Heart left ventricle (tissue), 16 donors: ENCODE data around the gene KLF15. TPM values are rescaled to one million over a fixed set of nuclear protein-coding genes. Genes with fewer than 3 reads are reported as not detected.
A peak's percentile ranks its signal among the peaks of the same experiment; 100 is the strongest.

Experiments
- ATAC-seq, 4 donors: fragments of 200-7000 bp; cut with Tn5 transposase; one replicate each; pipeline ENCODE4 v1.9.1; 2020 to 2022; ENCODE audit warnings: moderate library complexity in 4 of 4, mild to moderate bottlenecking in 3 of 4, moderate number of reproducible peaks in 1 of 4
- DNase-seq, 5 donors: peaks; one replicate each; pipeline ENCODE4 v3.0.0-alpha.2; 2020
- H3K27ac ChIP-seq, 12 donors: fragments of 200-600 bp; sonication (generic) in 4 of 12; one replicate each; pipeline versions ENCODE4 v1.5.0 to v1.8.0; 2016 to 2022; ENCODE audit warnings: mild to moderate bottlenecking in 2 of 12
- H3K27me3 ChIP-seq, 9 donors: fragments of 200-600 bp; sonication (generic) in 2 of 9; one replicate each; pipeline versions ENCODE4 v1.5.1 to v1.8.0; 2016 to 2022; ENCODE audit warnings: mild to moderate bottlenecking in 3 of 9
- H3K36me3 ChIP-seq, 9 donors: fragments of 200-600 bp; sonication (generic) in 2 of 9; one replicate each; pipeline versions ENCODE4 v1.5.0 to v1.8.0; 2018 to 2022; ENCODE audit warnings: mild to moderate bottlenecking in 2 of 9
- H3K4me1 ChIP-seq, 12 donors: fragments of 200-600 bp; sonication (generic) in 4 of 12; one replicate each; pipeline versions ENCODE4 v1.5.0 to v1.8.0; 2016 to 2022; ENCODE audit warnings: mild to moderate bottlenecking in 3 of 12
- H3K4me3 ChIP-seq, 12 donors: fragments of 200-600 bp; sonication (generic) in 4 of 12; one replicate each; pipeline versions ENCODE4 v1.5.0 to v1.8.0; 2017 to 2022; ENCODE audit warnings: mild to moderate bottlenecking in 9 of 12, moderate library complexity in 4 of 12
- H3K9me3 ChIP-seq, 12 donors: fragments of 200-600 bp; sonication (generic) in 4 of 12; one replicate each; pipeline versions ENCODE4 v1.5.0 to v1.8.0; 2016 to 2022; ENCODE audit warnings: mild to moderate bottlenecking in 1 of 12
- POLR2A ChIP-seq, 2 donors: fragments of 450-650 bp; IDR thresholded peaks; one replicate each; pipeline ENCODE4 v1.6.1; 2017; ENCODE audit warnings: antibody characterized with exemption in 2 of 2, mild to moderate bottlenecking in 2 of 2, moderate library complexity in 2 of 2
- WGBS, 4 donors: extraction: QIAGEN DNeasy Blood & Tissue Kit in 2 of 4; methylation state at CpG; one replicate each; pipeline versions ENCODE4 v1.1.5 to v1.1.7; 2013 to 2018; 5-methylcytosine and 5-hydroxymethylcytosine counted together
- intact Hi-C, 10 donors: fragments of 100-400 bp; cut with DNase I; formaldehyde crosslinking; loops; one replicate each; pipeline versions ENCODE4 v1.11.1 to v1.14.2; 2022
- polyA plus RNA-seq, 2 donors: library from polyadenylated mRNA; stranded (reverse); fragments of 200-250 nt; gene quantifications; one replicate each; pipeline ENCODE4 v1.2.3, GENCODE V29; 2013
- total RNA-seq, 9 donors: library from RNA; depleted of rRNA in 2 of 9; stranded (reverse); fragments of >200 nt in 2 of 9; fragmentation: NEBNext Ultra II Directional in 3 of 9; extraction: Animal tissue kit (Norgen Biotek cat#: 25700) in 3 of 9; gene quantifications; one replicate each; pipeline versions ENCODE4 v1.1.0 to v1.2.4, GENCODE V29; 2016 to 2023
- TF ChIP-seq, protein P1 (sequence below), 12 donors: fragments of 200-600 bp; sonication (generic) in 4 of 12; IDR thresholded peaks; one replicate each; pipeline versions ENCODE4 v1.5.0 to v1.8.0; 2018 to 2022; ENCODE audit warnings: antibody characterized with exemption in 12 of 12, mild to moderate bottlenecking in 5 of 12
- donor health status: ischemic (EF 13 %, LVEDD 7.1; RV severe dilation, severe dysfunction).
- donor health status: healthy with polysubstance abuse.
- donor health status: DM: no; HTN: yes; CAD: no.
- donor health status: DM: no; HTN: no; CAD: no.
- donor health status: ischemic (EF 25% LVEDD 6.9; RV normal size, moderate dysfunction).
- donor health status: ischemic (EF 25% LVEDD 5.7; RV mildly dilated, moderate dysfunction).
- donor health status: healthy.
- donor health status: DM: yes; HTN: yes; CAD: no.
- donor health status: ischemic (EF 35%, LVEDD 5.7; RV mildly dilated, moderate dysfunction).
- donor health status: nonischemic (EF 11% LVEDD 7.7; RV severe dilation, severe dysfunction).
- donor health status: DM: yes; HTN: yes; CAD: no.
- donor health status: PGD.
- donor health status: ischemic (EF 29% LVEDD 5.4; RV normal size, mild dysfunction).
- donor health status: nonischemic (EF 23%, LVEDD 6.1; RV moderate dilation, normal function).

The KLF15 gene
- total and polyA plus RNA-seq, 11 donors: 10.5 to 85.8 (median 35.9) TPM

DNA sequence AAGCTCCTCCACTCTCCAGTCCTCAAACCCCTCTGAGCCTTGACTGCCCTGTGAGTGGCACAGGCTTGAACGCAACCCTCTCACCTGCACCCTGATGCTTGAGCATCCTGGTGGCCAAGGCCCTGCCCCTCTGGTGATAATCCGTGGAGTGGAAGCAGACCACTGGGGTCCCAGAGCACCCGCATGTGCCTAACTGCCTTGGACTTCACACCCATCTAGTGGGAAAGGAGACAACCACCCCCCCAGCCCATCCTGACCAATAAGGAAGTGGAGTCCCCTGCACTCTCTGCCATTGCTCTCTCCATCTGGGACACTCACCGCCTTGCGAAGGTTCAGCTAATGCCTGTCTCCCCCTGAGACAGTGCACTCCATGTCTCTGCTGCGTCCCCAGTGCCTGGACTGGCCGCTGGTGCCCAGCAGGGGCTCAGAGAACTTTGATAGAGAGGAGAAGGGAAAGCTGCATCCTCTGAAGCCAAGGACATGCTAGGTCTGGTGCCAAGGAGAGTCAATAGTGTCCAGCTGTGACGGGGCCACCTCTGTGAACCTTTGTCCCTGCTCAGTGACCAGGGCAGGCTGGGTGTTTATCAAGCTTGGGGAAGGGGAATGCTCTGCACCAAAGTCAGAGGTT lies 3.4 kb downstream of the KLF15 start:
- H3K4me3 ChIP-seq: peak overlapping the region in 2 of 12 donors; percentile 63 to 95
- DNase-seq (peak in 1 of 5 donors; percentile 48), ATAC-seq (no peak)
- intact Hi-C loops: loop anchor here in 1 of 10 donors (5.0 to 10.0 kb wide), 2 partner anchors 52 to 121 kb away; partner anchors contain the start of gene ZXDC
- peak overlapping the region in 9 of 12 donors; percentile 73 to 100 (median 92) for H3K27ac ChIP-seq
- peaks cover 0 to 20% (median 5%) of the 10 kb centered on the region in 9 donors for H3K36me3 ChIP-seq
- peaks cover 0 to 86% (median 42%) of the 10 kb centered on the region in 12 donors for H3K4me1 ChIP-seq
- 75 to 81% (median 78%) methylated on average over 8 of the region's 8 CpGs for WGBS, 4 donors
- peaks cover 0 to 2% (median 0%) of the 10 kb centered on the region in 12 donors for H3K9me3 ChIP-seq
- peaks cover 0 to 21% (median 0%) of the 10 kb centered on the region in 9 donors for H3K27me3 ChIP-seq
- no peak for TF ChIP-seq POLR2A (IDR thresholded peaks at IDR 0.05)
- TF ChIP-seq, protein P1, sequence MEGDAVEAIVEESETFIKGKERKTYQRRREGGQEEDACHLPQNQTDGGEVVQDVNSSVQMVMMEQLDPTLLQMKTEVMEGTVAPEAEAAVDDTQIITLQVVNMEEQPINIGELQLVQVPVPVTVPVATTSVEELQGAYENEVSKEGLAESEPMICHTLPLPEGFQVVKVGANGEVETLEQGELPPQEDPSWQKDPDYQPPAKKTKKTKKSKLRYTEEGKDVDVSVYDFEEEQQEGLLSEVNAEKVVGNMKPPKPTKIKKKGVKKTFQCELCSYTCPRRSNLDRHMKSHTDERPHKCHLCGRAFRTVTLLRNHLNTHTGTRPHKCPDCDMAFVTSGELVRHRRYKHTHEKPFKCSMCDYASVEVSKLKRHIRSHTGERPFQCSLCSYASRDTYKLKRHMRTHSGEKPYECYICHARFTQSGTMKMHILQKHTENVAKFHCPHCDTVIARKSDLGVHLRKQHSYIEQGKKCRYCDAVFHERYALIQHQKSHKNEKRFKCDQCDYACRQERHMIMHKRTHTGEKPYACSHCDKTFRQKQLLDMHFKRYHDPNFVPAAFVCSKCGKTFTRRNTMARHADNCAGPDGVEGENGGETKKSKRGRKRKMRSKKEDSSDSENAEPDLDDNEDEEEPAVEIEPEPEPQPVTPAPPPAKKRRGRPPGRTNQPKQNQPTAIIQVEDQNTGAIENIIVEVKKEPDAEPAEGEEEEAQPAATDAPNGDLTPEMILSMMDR (IDR thresholded peaks at IDR 0.05): no peak

- WGBS, 4 donors: 68 to 81% (median 76%) methylated on average over 17 to 27 of the region's 27 CpGs
- no peak for TF ChIP-seq POLR2A (IDR thresholded peaks at IDR 0.05)
- TF ChIP-seq, protein P1 (IDR thresholded peaks at IDR 0.05): peak in 1 of 12 donors; percentile 1
Observed at GRCh38 chr3:126352476-126353454, 4.4 kb downstream of the KLF15 start.

DNA sequence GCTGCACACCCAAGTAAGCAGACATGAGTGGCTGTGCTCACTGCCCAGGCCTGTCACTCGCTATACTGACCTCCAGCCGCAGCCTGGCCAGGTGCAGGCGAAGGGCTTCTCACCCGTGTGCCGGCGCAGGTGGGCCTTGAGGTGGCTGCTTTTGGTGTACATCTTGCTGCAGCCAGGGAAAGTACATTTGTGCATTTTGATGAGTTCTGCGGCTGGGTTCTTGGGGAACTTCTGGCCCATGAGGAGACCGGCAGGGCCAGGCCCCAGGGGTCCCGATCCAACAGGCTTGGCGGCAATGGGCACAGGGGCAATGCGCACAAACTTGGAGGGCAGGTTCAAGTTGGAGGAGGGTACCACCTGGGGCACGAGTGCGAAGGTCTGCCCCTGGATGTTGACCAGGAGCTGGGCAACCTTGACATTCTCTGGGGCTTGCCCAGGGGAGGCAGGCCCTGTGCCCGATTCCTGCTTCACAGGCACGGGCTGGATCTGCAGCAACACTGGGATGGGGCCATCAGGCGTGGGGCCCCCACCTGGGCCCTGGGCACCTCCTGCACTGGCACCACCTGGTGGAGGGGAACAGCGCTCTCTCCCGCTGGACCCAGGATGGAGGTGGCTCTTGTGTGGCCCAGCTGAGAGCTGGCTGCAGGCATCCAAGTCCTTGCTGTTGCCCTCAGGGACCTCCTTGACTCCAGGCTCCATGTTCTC lies 5.3 kb downstream of the KLF15 start:
- H3K9me3 ChIP-seq: no peaks in the 10 kb centered on the region
- peaks cover 0 to 94% (median 49%) of the 10 kb centered on the region in 12 donors for H3K4me1 ChIP-seq
- no peak for ATAC-seq
- intact Hi-C loops: loop anchor here in 1 of 10 donors (5.0 to 10.0 kb wide), 2 partner anchors 50 to 123 kb away; partner anchors contain the start of gene ZXDC
- WGBS, 4 donors: 94 to 95% (median 94%) methylated on average over 12 to 18 of the region's 18 CpGs
- H3K36me3 ChIP-seq: peaks cover 0 to 24% (median 5%) of the 10 kb centered on the region in 9 donors
- H3K4me3 ChIP-seq: no peak overlapping the region
- TF ChIP-seq, protein P1 (IDR thresholded peaks at IDR 0.05): peak in 1 of 12 donors; percentile 17
- TF ChIP-seq POLR2A (IDR thresholded peaks at IDR 0.05): no peak
- H3K27ac ChIP-seq: peak overlapping the region in 6 of 12 donors; percentile 5 to 100 (median 15)
- peak in 2 of 5 donors; percentile 10 to 34 for DNase-seq
- peaks cover 0 to 15% (median 0%) of the 10 kb centered on the region in 9 donors for H3K27me3 ChIP-seq

More at GRCh38 chr3:126352476-126353454, 4.4 kb downstream of the KLF15 start:
- DNase-seq (peak in 2 of 5 donors; percentile 14 to 64), ATAC-seq (no peak)
- no peaks in the 10 kb centered on the region for H3K9me3 ChIP-seq
- H3K27ac ChIP-seq: peak overlapping the region in 7 of 12 donors; percentile 5 to 100 (median 20)
- H3K4me3 ChIP-seq: no peak overlapping the region
- peaks cover 0 to 20% (median 5%) of the 10 kb centered on the region in 9 donors for H3K36me3 ChIP-seq
- intact Hi-C loops: loop anchor here in 1 of 10 donors (5.0 to 10.0 kb wide), 2 partner anchors 50 to 122 kb away; partner anchors contain the start of gene ZXDC
- H3K4me1 ChIP-seq: peaks cover 0 to 89% (median 46%) of the 10 kb centered on the region in 12 donors
- H3K27me3 ChIP-seq: peaks cover 0 to 15% (median 0%) of the 10 kb centered on the region in 9 donors
